HK-2 (cell line): ENCODE results near the gene CHODL.

Experiments
- DNase-seq: peaks from one replicate; pipeline ENCODE4 v3.0.0-alpha.2; 2018; ENCODE audit not compliant: unreplicated experiment

Gene CHODL

DNA sequence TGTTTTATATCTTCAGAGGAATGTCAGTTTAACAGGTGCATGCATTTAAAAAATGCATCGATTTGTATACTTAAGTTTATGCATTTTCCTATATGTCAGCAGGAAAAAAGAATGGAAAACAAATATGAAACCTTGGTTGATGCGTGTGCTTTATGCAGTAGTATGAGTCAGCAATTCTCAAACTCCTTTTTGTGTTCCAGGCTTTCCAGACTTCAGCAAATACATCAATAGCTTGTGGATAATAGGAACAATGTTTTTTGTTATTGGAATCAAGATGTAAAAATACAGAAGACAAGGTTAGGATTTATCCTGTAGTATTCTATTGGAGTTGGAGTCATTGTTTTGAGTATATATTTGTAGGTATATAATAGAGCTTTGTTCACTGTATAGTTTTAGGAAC lies 45.2 kb downstream of the CHODL start:
- DNase-seq = no peak

DNA sequence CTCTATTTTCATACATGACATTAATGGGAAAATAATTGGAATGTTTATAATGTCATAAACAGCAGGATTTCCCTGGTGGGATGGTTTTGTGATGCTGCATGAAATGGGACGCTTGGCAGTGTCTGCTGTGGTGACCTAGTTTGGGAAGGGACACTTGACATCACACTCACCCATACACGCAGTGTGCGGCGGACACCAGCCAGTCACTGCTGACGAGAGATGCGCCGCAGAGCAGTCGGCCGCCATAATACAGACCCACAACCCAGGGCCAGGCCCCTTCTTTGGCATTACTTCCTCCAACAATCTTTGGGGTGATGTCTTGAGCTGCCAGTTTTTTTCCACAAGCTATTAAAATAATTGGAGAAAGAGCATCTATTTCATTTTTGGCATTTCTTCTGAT lies 49.5 kb downstream of the CHODL start:
- no peak for DNase-seq

GRCh38 chr21:18298228-18298627 lies 53.6 kb downstream of the CHODL start:
- DNase-seq = no peak
